ENCODE measurements around the gene SPIRE2.

DNA sequence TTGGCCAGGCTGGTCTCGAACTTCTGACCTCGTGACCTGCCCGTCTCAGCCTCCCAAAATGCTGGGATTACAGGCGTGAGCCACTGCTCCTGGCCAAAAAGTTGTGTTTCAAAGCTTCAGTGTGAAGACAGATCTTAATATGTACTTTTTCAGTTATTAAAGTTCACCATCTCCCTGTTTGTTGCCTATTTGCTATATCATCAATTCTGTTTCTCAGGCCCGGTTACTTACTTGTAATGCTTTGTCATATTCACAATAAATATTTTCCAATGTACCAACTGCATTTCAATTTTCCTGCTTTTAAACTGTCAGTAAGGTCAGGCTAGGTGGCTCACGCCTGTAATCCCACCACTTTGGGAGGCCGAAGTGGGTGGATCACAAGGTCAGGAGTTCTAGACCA, 34.3 kb upstream of the SPIRE2 start:
- TF ChIP-seq EZH2 (IDR thresholded peaks at IDR 0.05; ENCODE audit: insufficient read depth, poor library complexity, severe bottlenecking) (no peak), EZH2phosphoT487 (IDR thresholded peaks at IDR 0.05; ENCODE audit: insufficient read depth, low read depth) (no peak)
